Tibial artery (tissue), 4 donors: ENCODE data around the gene TFB1M.
"Not testable (repeated sequence)": the region's sequence is repeated elsewhere in the genome, so short reads cannot be mapped to it uniquely, and the experiment has no call there.

Experiments used
- DNase-seq, 2 donors: peaks; one replicate each; pipeline ENCODE4 v3.0.0-alpha.2; 2019
- H3K27ac ChIP-seq, 2 donors: fragments of 200-600 bp; sonication (generic) in 1 of 2; 1 replicate in 1 of 2; 2 replicates in 1 of 2; pipeline ENCODE4 v1.5.1; 2018 to 2019; ENCODE audit warnings: mild to moderate bottlenecking in 1 of 2
- H3K27me3 ChIP-seq, 2 donors: fragments of 200-600 bp; sonication (generic) in 1 of 2; one replicate each; pipeline versions ENCODE4 v1.5.1 to v1.6.0; 2016 to 2019
- H3K36me3 ChIP-seq, 3 donors: fragments of 200-600 bp; sonication (generic) in 2 of 3; one replicate each; pipeline ENCODE4 v1.5.1; 2016 to 2019; ENCODE audit warnings: mild to moderate bottlenecking in 2 of 3
- H3K4me1 ChIP-seq, 4 donors: fragments of 200-600 bp; sonication (generic) in 2 of 4; 1 replicate in 3 of 4; 2 replicates in 1 of 4; pipeline ENCODE4 v1.5.1; 2016 to 2019
- H3K4me3 ChIP-seq, 2 donors: fragments of 200-600 bp; sonication (generic) in 1 of 2; 1 replicate in 1 of 2; 2 replicates in 1 of 2; pipeline ENCODE4 v1.5.1; 2018 to 2019; ENCODE audit warnings: mild to moderate bottlenecking in 2 of 2
- H3K9me3 ChIP-seq, 3 donors: fragments of 200-600 bp; sonication (generic) in 1 of 3; one replicate each; pipeline ENCODE4 v1.5.1; 2016 to 2019
- intact Hi-C: fragments of 100-400 bp; cut with DNase I; formaldehyde crosslinking; loops from one replicate; pipeline ENCODE4 v1.15.0; 2023; ENCODE audit warnings: low total_unique reads
- TF ChIP-seq, protein P1 (sequence below), 2 experiments: fragments of 200-600 bp in 1 of 2; fragments of 450-650 bp in 1 of 2; IDR thresholded peaks; one replicate each; pipeline ENCODE4 v1.5.1; 2017 to 2019; ENCODE audit warnings: antibody characterized with exemption in 2 of 2, mild to moderate bottlenecking in 1 of 2, moderate library complexity in 1 of 2

TFB1M gene

DNA sequence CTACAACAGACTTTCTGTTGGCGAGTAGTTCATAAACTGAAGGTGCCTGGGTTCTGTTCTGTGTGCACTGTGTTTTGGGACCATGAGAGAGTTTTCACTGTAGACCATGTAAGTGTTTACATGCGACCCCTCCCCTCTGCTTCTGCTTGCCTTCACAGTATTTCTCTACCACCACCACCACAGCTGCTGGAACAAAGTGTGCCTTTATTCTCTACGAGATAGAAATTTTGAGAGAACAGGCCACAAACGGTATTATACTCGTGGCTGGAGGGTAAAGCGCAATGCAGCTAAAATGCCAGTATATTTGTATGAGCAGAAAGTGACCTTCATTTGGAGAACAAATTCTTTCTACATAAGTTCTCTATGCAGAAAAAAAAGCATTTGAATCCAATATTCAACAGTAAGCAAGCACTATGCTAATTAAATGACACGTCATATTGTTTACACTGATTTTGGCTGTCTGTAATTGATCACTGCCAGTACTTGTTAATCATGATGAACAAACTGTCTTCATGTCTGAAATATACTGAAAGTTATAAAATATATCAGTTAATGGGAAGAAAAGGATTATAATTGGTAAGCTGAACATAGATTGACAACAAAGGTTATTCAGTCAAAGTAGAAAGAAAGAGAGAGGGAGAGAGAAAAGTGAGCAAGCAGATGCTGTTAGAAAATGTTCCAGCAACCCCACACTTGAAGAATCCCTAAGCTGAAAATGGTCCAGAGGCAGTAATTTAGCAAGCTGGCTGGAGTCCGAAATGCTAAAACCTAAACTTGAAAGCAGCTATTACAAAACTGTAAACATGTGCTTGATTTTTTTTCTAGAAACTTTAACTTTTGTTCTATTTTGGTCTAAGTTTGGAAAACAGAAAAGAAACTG, 41.7 kb downstream of the TFB1M start:
- Histone ChIP-seq H3K4me1 (peaks cover 0 to 56% (median 28%) of the 10 kb centered on the region in 4 donors), H3K27ac (peak overlapping the region; percentile 40 to 62), H3K36me3 (no peaks in the 10 kb centered on the region), H3K9me3 (no peaks in the 10 kb centered on the region), H3K4me3 (no peak overlapping the region), H3K27me3 (no peaks in the 10 kb centered on the region)
- DNase-seq = no peak
- intact Hi-C loops = no loop called here
- TF ChIP-seq, protein P1, sequence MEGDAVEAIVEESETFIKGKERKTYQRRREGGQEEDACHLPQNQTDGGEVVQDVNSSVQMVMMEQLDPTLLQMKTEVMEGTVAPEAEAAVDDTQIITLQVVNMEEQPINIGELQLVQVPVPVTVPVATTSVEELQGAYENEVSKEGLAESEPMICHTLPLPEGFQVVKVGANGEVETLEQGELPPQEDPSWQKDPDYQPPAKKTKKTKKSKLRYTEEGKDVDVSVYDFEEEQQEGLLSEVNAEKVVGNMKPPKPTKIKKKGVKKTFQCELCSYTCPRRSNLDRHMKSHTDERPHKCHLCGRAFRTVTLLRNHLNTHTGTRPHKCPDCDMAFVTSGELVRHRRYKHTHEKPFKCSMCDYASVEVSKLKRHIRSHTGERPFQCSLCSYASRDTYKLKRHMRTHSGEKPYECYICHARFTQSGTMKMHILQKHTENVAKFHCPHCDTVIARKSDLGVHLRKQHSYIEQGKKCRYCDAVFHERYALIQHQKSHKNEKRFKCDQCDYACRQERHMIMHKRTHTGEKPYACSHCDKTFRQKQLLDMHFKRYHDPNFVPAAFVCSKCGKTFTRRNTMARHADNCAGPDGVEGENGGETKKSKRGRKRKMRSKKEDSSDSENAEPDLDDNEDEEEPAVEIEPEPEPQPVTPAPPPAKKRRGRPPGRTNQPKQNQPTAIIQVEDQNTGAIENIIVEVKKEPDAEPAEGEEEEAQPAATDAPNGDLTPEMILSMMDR (IDR thresholded peaks at IDR 0.05) = no peak

DNA sequence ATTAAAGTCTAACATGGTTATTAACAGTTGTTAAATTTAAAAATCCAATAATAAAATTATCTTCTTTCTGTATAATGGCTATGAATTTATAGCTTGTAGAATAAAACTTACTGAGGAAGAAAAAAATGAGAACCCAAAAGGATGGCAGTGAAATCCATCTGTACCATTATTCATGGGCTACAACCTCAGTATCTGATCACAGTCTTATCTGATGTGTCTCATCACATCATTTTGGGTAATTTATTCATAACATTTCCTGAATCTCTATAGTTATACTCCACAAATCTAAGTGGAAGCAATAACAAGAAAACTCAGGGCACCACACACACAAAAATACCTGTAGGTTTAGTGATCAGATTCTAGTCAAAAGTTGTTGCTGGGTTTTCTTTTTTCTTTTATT, 43.1 kb downstream of the TFB1M start:
- Histone ChIP-seq H3K27me3 (no peaks in the 10 kb centered on the region), H3K4me1 (peaks cover 0 to 47% (median 25%) of the 10 kb centered on the region in 4 donors), H3K27ac (no peak overlapping the region), H3K4me3 (no peak overlapping the region), H3K36me3 (no peaks in the 10 kb centered on the region), H3K9me3 (no peaks in the 10 kb centered on the region)
- no peak for DNase-seq
- TF ChIP-seq, protein P1 (IDR thresholded peaks at IDR 0.05) = no peak
- intact Hi-C loops = no loop called here

GRCh38 chr6:155270561-155271091, 43.7 kb downstream of the TFB1M start:
- Histone ChIP-seq H3K27me3 (no peaks in the 10 kb centered on the region), H3K4me1 (peaks cover 0 to 42% (median 23%) of the 10 kb centered on the region in 4 donors), H3K27ac (no peak overlapping the region), H3K9me3 (no peaks in the 10 kb centered on the region), H3K36me3 (no peaks in the 10 kb centered on the region), H3K4me3 (no peak overlapping the region)
- DNase-seq = no peak
- TF ChIP-seq, protein P1 (IDR thresholded peaks at IDR 0.05) = no peak
- intact Hi-C loops = no loop called here

DNA sequence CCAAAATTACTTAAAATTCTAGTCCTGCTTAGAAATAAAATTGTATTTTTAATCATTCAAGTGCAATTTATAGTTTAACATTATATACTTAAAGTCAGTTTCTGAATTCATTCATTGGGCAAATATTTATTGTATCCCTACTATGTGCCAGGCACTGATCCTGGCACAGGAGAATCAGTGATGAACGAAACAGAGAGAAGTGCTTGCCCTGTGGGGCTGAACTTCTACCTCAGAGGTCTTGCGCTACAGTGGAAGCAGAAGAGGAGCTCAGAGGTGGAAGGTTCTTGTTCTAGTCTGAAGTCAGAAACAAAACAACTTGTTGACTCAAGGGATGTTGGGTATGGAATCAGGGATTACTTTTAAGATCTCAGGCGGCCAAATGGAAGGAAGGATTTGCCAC, 44.5 kb downstream of the TFB1M start:
- TF ChIP-seq, protein P1 (IDR thresholded peaks at IDR 0.05) = no peak
- intact Hi-C loops = no loop called here
- Histone ChIP-seq H3K27me3 (no peaks in the 10 kb centered on the region), H3K4me3 (no peak overlapping the region), H3K9me3 (no peaks in the 10 kb centered on the region), H3K27ac (no peak overlapping the region), H3K4me1 (peaks cover 0 to 34% (median 23%) of the 10 kb centered on the region in 4 donors), H3K36me3 (no peaks in the 10 kb centered on the region)
- DNase-seq = no peak

GRCh38 chr6:155268088-155268867, 46.0 kb downstream of the TFB1M start:
- H3K4me1 ChIP-seq = peaks cover 0 to 19% (median 13%) of the 10 kb centered on the region in 4 donors
- H3K27ac ChIP-seq, H3K36me3 ChIP-seq, H3K4me3 ChIP-seq, H3K27me3 ChIP-seq, intact Hi-C loops, H3K9me3 ChIP-seq, DNase-seq: not testable (repeated sequence)
